WTC11 (cell line): Measurements from ENCODE around the gene DLX1. TPM values are rescaled to one million over a fixed set of nuclear protein-coding genes. Genes with fewer than 3 reads are reported as not detected.

ENCODE experiments used
- ATAC-seq: fragments of 200-7000 bp; cut with Tn5 transposase; 2 replicates; pipeline ENCODE4 v1.10.0; 2021; ENCODE audit warnings: mild to moderate bottlenecking, moderate library complexity
- CTCF ChIA-PET: fragments of 300-600 bp; sonication (Branson Sonifier 250); formaldehyde crosslinking; loops from one replicate; lab custom pipeline; 2021; ENCODE audit warnings: antibody characterized with exemption; lab: Charles Lee
- POLR2A ChIA-PET: fragments of 350-600 bp; sonication (Branson Sonifier 250); formaldehyde crosslinking; loops from one replicate; lab custom pipeline; 2021; ENCODE audit warnings: antibody characterized with exemption; lab: Charles Lee
- DNase-seq: peaks from one replicate; pipeline ENCODE4 v3.0.0; 2021; ENCODE audit warnings: low spot score
- H3K27ac Mint-ChIP-seq: 2 replicates; pipeline ENCODE4 v1.8.0; 2021; ENCODE audit warnings: mixed read lengths
- H3K27me3 Mint-ChIP-seq: 2 replicates; pipeline ENCODE4 v1.8.0; 2021; ENCODE audit warnings: low read depth, mild to moderate bottlenecking, moderate library complexity, mixed read lengths
- H3K36me3 Mint-ChIP-seq: 2 replicates; pipeline ENCODE4 v1.8.0; 2021; ENCODE audit warnings: mixed read lengths
- H3K4me1 Mint-ChIP-seq: 2 replicates; pipeline ENCODE4 v1.8.0; 2022; ENCODE audit warnings: mixed read lengths
- H3K4me3 Mint-ChIP-seq: 2 replicates; pipeline ENCODE4 v1.8.0; 2021; ENCODE audit warnings: mild to moderate bottlenecking, moderate library complexity, mixed read lengths
- H3K9me3 Mint-ChIP-seq: 2 replicates; pipeline ENCODE4 v1.8.0; 2021; ENCODE audit warnings: mixed read lengths
- FOXP1 ChIP-seq: sonication (generic); formaldehyde crosslinking; IDR thresholded peaks from 2 replicates; pipeline ENCODE4 v1.8.0; 2022; ENCODE audit warnings: missing genetic modification reagents, mild to moderate bottlenecking, moderate library complexity, borderline replicate concordance
- FOXP4 ChIP-seq: sonication (generic); formaldehyde crosslinking; IDR thresholded peaks from 2 replicates; pipeline ENCODE4 v1.8.0; 2022; ENCODE audit warnings: mild to moderate bottlenecking, missing genetic modification reagents
- NFYB ChIP-seq: sonication (generic); formaldehyde crosslinking; conservative IDR thresholded peaks from 2 replicates; pipeline ENCODE4 v1.8.0; 2022; ENCODE audit warnings: low read depth, missing genetic modification reagents
- PRDM15 ChIP-seq: sonication (generic); formaldehyde crosslinking; IDR thresholded peaks from 2 replicates; pipeline ENCODE4 v1.8.0; 2022; ENCODE audit warnings: missing genetic modification reagents
- PRRX2 ChIP-seq: fragments of 250-450 bp; sonication (Bioruptor Pico); IDR thresholded peaks from 2 replicates; pipeline ENCODE4 v1.8.0; 2021; ENCODE audit warnings: mild to moderate bottlenecking
- ZNF423 ChIP-seq: fragments of 250-450 bp; sonication (Bioruptor Pico); IDR thresholded peaks from 2 replicates; pipeline ENCODE4 v2.1.2; 2022; ENCODE audit warnings: mild to moderate bottlenecking, moderate library complexity
- total RNA-seq: library from RNA; stranded (reverse); gene quantifications from 3 replicates; pipeline ENCODE4 v1.2.3, GENCODE V29; 2021
- TF ChIP-seq, protein P1 (sequence below): sonication (generic); formaldehyde crosslinking; IDR thresholded peaks from 2 replicates; pipeline ENCODE4 v1.8.1; 2023; ENCODE audit warnings: mild to moderate bottlenecking, missing genetic modification reagents, borderline replicate concordance

DLX1 gene
- total RNA-seq, 1 experiment from 2014 or later = not detected

DNA sequence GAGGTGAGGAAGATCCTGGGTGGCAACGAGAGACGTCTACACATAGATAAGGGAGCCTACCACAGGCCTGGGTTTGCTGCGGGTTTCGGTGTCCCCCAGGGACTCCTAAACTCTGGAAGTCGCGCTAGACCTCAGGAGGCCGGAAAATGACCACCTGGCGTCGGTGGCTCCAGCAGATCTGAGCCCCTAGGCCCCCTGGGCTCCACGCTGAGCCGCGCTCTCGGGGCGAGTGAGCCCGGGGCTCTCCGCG lies 987 bp upstream of the DLX1 start:
- DNase-seq = peak; percentile 36
- Mint-ChIP-seq H3K4me1 (peaks cover 80% of the 10 kb centered on the region), H3K27ac (no peak overlapping the region), H3K4me3 (peak overlapping the region; percentile 87), H3K27me3 (peaks cover 100% of the 10 kb centered on the region), H3K36me3 (no peaks in the 10 kb centered on the region), H3K9me3 (no peaks in the 10 kb centered on the region)
- POLR2A ChIA-PET = interaction anchor here (1.4 to 4.1 kb wide), 2 partner anchors 12 to 19 kb away, joined by 4 to 13 read pairs; no protein-coding TSS in a partner anchor
- ATAC-seq = no peak
- CTCF ChIA-PET = interaction anchor here (3.4 to 7.6 kb wide), 2 partner anchors 12 to 20 kb away, joined by 33 to 123 read pairs; partner anchors contain the start of gene DLX2
- TF ChIP-seq PRRX2 (CRISPR knock-in tag) (no peak), ZNF423 (0 out of 2 replicates have a peak, but pooled peaks have one; percentile 3)

DNA sequence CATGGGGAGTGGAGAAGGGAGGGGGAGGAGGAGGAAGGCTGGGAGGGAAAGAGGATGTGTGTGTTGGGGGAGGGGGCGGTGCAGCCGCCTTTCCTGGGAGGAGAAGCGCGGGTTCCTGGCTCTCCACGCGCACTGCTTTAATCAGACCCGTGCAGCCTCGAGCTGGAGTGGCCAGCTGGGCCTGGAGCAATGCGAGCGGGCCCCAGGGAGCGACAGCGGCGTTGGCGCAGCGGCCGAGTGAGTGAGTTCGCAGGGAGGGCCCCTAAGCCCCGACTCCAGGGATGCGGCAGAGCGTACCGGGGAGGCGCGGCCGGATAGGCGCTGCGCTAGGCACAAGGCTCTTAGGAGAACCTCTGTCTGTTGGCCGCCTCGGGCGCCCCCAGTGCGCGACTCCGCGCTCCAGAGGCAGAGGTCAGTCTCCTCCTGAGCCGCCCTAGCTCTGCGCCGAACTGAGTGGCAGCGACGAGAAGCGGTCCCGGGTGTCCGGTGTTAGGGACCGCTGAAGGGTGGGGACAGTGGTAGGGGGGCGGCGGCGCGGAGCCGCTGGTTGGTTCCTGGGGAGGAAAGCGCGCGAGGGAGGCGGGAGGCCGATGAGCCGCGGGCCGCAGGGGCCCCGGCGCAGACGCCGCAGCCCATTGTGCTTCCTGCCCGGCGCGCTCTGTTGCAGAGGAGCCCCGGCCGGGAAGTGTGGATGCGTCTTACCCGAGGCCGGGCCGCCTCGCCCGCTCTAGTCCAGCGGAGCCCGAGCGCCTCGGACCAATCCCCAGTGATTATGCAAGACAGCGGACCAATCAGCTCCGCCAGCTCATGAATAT lies 455 bp upstream of the DLX1 start:
- Mint-ChIP-seq H3K4me1 (peaks cover 81% of the 10 kb centered on the region), H3K27ac (no peak overlapping the region), H3K27me3 (peaks cover 100% of the 10 kb centered on the region), H3K36me3 (no peaks in the 10 kb centered on the region), H3K4me3 (peak overlapping the region; percentile 87)
- POLR2A ChIA-PET = interaction anchor here (1.0 to 4.1 kb wide), 5 partner anchors 11 to 163 kb away, joined by 3 to 13 read pairs (median 4); partner anchors contain the start of gene HAT1
- DNase-seq (peak; percentile 92), ATAC-seq (peak; percentile 77)
- TF ChIP-seq FOXP4 (CRISPR knock-in tag) (0 out of 2 replicates have a peak, but pooled peaks have one; percentile 10), ZNF423 (peak; percentile 2; the same call in 1 of the 2 replicates), NFYB (peak; percentile 67), FOXP1 (CRISPR knock-in tag) (no peak)
- TF ChIP-seq, all 79 proteins: peak for 3
- CTCF ChIA-PET = interaction anchor here (0.6 to 7.6 kb wide), 6 partner anchors 11 to 72 kb away, joined by 3 to 123 read pairs (median 4); partner anchors contain the start of gene DLX2
- H3K9me3 Mint-ChIP-seq = no peaks in the 10 kb centered on the region

GRCh38 chr2:172086241-172087206 lies 1.2 kb downstream of the DLX1 start:
- Mint-ChIP-seq H3K27me3 (peaks cover 100% of the 10 kb centered on the region), H3K4me1 (peaks cover 79% of the 10 kb centered on the region)

More at GRCh38 chr2:172086241-172087206, 1.2 kb downstream of the DLX1 start:
- H3K4me3 Mint-ChIP-seq = peak overlapping the region; percentile 87
- POLR2A ChIA-PET = interaction anchor here (0.7 to 4.1 kb wide), 4 partner anchors 9 to 16 kb away, joined by 3 to 13 read pairs (median 4); partner anchors contain the start of gene DLX2
- TF ChIP-seq, protein P1, sequence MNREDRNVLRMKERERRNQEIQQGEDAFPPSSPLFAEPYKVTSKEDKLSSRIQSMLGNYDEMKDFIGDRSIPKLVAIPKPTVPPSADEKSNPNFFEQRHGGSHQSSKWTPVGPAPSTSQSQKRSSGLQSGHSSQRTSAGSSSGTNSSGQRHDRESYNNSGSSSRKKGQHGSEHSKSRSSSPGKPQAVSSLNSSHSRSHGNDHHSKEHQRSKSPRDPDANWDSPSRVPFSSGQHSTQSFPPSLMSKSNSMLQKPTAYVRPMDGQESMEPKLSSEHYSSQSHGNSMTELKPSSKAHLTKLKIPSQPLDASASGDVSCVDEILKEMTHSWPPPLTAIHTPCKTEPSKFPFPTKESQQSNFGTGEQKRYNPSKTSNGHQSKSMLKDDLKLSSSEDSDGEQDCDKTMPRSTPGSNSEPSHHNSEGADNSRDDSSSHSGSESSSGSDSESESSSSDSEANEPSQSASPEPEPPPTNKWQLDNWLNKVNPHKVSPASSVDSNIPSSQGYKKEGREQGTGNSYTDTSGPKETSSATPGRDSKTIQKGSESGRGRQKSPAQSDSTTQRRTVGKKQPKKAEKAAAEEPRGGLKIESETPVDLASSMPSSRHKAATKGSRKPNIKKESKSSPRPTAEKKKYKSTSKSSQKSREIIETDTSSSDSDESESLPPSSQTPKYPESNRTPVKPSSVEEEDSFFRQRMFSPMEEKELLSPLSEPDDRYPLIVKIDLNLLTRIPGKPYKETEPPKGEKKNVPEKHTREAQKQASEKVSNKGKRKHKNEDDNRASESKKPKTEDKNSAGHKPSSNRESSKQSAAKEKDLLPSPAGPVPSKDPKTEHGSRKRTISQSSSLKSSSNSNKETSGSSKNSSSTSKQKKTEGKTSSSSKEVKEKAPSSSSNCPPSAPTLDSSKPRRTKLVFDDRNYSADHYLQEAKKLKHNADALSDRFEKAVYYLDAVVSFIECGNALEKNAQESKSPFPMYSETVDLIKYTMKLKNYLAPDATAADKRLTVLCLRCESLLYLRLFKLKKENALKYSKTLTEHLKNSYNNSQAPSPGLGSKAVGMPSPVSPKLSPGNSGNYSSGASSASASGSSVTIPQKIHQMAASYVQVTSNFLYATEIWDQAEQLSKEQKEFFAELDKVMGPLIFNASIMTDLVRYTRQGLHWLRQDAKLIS = no peak
- peak; percentile 35 for TF ChIP-seq PRDM15 (CRISPR knock-in tag)
- no peak overlapping the region for H3K27ac Mint-ChIP-seq
- H3K36me3 Mint-ChIP-seq = no peaks in the 10 kb centered on the region
- peak; percentile 73 for DNase-seq
- ATAC-seq = peak; percentile 16
- CTCF ChIA-PET = interaction anchor here (0.7 to 7.6 kb wide), 10 partner anchors 9 to 375 kb away, joined by 3 to 123 read pairs (median 4); partner anchors contain the start of gene DLX2
- no peaks in the 10 kb centered on the region for H3K9me3 Mint-ChIP-seq
